Activated CD4-positive, alpha-beta T cell treated with anti-CD3 and anti-CD28 coated beads, Interleukin-2, amount 50 U/mL, for 24 hours (primary cell): Measurements from ENCODE around the gene DMTF1.
"Not testable (repeated sequence)": the region's sequence is repeated elsewhere in the genome, so short reads cannot be mapped to it uniquely, and the experiment has no call there.

Experiments used
- DNase-seq, 2 donors: peaks; one replicate each; pipeline ENCODE4 v3.0.0-alpha.2; 2020; ENCODE audit warnings: low read depth in 1 of 2, low spot score in 1 of 2

Gene DMTF1

DNA sequence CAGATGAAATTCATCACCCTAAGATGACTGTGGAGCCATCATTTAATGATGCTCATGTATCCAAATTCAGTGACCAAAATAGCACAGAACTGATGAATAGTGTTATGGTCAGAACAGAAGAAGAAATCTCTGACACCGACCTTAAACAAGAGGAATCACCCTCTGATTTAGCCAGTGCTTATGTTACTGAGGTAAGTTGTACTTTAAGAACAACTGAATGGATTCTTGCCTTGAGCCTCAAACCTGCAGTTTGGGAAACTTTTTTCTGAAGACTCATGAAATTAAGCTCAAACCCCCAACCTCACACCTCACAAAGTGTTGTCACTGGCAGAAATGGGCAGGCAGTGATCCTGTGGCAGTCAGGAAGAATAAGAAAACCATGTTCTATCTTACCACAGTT lies 41.7 kb downstream of the DMTF1 start:
- no peak for DNase-seq

DNA sequence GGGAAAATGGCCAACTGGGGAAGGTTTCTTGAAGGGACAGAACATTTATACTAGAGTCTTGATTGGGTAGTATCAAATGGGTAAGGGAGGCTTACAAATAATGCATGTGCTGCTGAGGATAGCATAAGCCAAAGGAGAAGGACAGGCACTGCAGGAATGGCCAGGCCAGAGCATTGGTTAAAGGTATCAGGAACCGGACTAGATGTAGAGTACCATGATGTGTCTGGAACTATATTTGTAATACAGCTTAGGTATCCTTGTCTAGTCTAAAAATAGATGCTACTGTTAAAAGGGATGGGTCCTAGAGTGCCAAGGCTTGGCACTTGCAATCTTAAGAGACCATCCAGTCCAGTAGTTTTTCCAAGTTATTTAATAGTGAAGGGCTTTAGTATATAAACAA lies 47.0 kb downstream of the DMTF1 start:
- DNase-seq: no peak

- no peak for DNase-seq
Measured at GRCh38 chr7:87199700-87200450, 47.6 kb downstream of the DMTF1 start.

DNA sequence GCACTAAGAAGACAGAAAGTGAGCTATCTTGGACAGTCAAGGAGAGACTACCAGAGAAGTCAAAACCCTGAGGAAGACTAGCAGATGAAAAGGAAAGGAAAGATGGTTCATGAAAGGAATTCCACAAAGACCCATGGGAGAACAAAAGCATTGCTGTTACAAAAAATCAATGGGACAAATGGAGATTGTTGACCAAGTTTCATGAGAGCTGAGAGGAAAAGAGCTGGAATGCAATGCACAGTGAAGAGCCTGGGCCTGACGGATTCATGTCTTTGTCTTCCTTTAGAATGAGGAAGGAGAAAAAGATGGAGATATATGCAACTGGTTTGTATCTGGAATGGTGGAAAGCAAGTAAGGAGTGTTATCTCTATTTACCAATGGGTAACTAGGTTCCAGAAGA lies 50.0 kb downstream of the DMTF1 start:
- no peak for DNase-seq

GRCh38 chr7:87202705-87203104 lies 50.5 kb downstream of the DMTF1 start:
- no peak for DNase-seq

DNA sequence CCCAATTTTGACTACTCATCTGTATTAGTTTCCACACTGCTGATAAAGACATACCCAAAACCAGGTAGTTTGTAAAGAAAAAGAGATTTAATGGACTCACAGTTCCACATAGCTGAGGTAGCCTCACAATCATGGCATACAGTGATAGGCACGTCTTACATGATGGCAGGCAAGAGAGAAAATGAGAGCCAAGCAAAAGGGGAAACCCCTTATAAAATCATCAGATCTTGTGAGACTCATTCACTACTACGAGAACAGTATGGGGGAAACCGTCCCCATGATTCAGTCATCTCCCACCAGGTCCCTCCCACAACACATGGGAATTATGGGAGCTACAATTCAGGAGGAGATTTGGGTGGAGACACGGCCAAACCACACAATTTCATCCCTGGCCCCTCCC lies 51.7 kb downstream of the DMTF1 start:
- DNase-seq: not testable (repeated sequence)

GRCh38 chr7:87204933-87205332 lies 52.7 kb downstream of the DMTF1 start:
- no peak for DNase-seq

- DNase-seq: not testable (repeated sequence)
Measured at GRCh38 chr7:87205701-87206100, 53.4 kb downstream of the DMTF1 start.

DNA sequence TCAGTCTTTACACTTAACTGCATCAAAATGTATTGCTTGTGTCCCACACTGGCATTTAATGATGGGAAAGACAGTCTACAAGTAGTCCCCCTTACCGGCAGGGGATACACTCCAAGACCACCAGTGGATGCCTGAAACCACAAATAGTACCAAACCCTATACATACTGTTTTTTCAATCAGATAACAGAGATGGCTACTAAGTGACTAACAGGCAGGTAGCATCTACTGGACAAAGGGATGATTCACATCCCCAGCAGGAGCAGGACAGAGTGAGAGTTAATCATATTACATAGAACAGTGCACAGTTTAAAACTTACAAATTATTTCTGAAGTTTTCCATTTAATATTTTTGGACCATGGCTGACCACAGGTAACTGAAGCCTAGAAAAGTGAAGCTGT lies 54.1 kb downstream of the DMTF1 start:
- no peak for DNase-seq

DNA sequence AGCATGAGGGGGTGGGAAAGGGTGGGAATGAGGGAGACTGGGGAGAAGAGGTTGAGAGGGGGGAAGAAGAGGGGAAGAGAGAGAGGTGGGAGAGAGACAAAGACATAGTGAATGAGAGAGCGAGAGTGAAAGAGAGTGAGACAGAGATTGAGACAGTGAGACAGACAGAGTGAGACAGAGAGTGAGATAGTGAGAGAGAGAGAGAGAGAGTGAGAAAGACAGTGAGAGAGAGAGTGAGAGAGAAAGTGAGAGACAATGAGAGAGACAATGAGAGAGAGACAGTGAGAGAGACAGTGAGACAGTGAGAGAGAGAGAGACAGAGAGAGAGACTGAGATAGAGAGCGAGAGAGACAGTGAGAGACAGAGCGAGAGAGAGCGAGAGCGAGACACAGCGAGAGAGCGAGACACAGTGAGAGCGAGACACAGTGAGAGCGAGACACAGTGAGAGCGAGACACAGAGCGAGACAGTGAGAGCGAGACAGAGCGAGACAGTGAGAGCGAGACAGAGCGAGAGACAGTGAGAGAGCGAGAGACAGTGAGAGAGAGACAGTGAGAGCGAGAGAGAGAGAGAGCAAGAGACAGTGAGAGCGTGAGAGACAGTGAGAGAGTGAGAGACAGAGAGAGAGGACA lies 57.2 kb downstream of the DMTF1 start:
- no peak for DNase-seq

- DNase-seq: no peak
Measured at GRCh38 chr7:87210506-87210905, 58.3 kb downstream of the DMTF1 start.

GRCh38 chr7:87212498-87212897 lies 60.2 kb downstream of the DMTF1 start:
- no peak for DNase-seq

DNA sequence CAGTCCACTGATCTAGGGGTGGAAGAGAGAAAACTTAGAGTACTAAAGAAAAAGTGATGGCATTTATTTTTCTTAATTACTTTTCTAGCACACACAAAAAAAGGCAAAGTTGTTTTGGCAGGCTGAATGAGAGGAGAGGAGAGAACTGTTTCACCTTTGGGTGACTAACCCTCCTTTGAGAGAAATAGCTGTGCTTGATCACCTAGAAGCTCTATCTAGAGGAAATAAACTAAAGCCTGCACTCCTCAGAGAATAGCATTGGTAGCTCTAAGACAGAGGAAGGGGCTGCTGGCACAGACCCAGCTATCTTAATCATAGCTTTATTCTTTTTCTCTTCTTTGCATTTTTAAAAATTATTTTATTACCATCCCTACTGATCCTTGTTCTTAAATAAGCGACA lies 61.0 kb downstream of the DMTF1 start:
- no peak for DNase-seq

GRCh38 chr7:87213811-87214210 lies 61.6 kb downstream of the DMTF1 start:
- no peak for DNase-seq

- DNase-seq: no peak
Measured at GRCh38 chr7:87215046-87215445, 62.8 kb downstream of the DMTF1 start.

DNA sequence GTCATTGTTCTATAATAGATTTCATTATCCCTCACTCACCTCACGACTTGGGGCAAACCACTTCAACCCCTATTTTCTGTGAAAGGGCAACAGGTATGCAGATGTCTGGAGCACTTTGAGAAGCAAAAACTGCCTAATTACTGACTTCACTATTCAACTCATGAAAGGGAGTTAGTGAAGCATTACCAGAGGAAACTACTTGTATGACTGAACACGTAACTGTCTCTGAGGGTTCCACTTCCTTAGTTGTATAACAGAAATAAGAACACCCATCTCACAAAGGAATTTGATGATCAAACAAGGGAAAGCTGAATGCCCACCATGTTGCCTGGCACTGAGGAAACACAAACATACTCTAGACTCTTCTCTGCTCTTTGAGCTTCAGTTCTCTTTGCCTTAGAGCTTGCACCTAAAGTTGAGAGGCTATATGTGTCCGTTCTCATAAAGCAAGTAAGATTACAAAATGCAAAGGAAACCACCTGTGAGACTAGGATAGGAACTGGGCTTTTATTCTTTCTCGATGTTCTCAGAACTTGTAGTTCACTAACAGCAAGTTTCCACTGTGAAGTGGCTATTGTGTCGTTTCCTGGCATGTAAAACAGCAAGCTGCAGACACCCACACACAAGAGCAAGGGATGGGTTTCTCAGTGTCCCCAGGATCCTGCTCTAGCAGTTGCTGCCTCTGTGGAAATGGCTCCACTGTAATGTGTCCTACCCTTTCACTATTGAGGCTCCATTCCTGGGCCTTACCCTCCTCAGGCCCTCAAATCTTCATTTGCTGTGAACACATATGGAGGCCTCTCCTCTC lies 64.7 kb downstream of the DMTF1 start:
- DNase-seq: peak in 1 of 2 donors; percentile 50

- no peak for DNase-seq
Measured at GRCh38 chr7:87217983-87218653, 65.9 kb downstream of the DMTF1 start.

GRCh38 chr7:87218796-87219544 lies 66.7 kb downstream of the DMTF1 start:
- no peak for DNase-seq

DNA sequence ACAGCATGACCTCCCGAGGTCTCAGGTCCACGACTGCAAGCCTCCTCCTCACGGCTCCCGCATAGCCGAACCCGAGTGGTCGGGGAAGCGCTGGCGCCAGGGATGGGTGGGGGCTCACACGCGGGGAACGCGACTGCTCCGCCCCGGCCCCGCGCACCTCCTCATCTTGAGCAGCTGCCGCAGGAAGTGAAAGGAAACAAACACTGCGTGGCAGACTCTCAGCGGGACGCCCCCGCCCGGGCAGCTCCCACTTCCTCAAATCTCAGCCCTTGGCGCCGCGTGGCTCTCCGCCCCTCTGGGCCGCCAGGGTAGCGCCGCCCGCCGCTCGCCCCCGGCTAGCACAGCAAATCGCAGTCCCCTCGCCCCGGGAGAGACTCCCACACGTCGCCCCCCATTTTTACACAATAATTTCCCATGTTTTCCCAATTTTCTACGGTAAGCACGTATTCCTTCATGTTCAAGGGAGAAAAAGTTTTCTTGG lies 67.3 kb downstream of the DMTF1 start, which contains the start of gene TMEM243:
Gene TMEM243, minus strand, starts transcription at position 188 of the 481 bp plus-strand sequence. CDS start 229 bp downstream, outside the sequence.
- peak; percentile 61 to 62 for DNase-seq

DNA sequence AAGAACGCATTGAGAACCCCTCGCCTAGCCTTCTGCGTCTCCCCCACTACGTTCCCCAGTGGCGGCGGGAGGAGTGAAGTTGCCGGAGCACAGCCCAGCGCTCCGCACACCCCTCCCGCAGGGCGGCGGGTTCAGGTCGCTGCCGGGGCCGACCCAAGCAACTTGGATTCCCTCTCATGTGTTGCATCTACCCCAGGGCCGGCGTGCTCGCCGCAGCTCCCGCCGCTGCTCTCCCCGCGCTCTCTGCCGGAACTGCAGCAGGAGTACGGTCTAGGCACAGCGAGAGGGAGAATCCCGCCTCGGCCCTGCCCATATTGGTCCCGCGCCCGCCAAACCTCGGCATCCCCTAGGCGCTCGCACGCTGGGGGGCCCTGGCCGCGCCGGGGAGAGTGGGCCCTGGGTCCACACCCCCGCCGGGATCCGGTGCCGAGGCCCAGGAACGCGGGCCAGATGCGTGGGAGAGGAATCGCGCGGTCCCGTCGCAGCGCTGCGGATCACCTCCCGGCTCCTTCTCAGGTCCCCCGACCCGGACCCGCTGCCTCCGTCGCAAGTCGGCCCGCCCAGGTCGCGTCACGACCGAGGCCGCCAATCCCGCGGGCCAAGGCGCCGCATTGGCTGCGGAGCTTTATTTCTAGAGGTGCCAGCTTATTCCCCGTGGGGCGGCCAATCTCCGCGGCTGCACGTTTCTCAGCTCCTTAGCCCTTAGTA lies 67.9 kb downstream of the DMTF1 start:
- DNase-seq: peak; percentile 63 to 80
